ENCODE measurements around the gene TCEA3.

The TCEA3 gene

DNA sequence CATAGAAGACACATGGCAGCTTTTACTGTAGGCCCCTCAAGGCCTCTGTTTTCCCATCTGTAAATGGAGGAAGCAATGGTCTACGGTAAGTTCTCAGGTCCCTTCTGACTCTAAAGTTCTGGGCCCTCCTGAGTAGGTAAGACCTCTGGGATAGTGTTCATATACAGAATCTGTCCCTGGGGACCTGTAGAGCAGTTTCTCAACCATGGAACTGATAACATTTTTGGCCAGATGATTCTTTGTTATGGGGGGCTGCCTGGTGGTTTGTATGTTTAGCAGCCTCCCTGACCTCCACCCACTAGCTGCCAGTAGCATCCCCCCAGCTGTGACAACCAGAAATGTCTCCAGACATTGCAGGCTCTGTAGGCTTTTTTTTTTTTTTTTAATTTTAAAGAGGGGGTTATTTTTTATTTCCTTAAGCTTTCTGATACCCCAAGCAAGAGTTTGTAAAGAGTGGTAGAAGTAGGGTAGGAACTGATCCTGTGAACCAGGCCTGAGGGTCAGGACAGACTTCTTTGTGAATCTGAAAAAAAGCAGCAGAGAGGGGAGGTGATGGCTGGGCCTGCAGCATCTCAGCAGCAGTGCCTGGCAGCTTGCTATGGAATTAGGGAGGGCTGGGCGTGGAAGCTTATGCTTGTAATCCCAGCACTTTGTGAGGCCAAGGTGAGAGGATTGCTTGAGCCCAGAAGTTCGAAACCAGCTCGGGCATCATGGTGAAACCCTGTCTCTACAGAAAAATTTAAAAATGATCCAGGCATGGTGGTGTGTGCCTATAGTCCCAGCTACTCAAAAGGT is 20.2 kb upstream of the TCEA3 start:
- DNase-seq = no peak

DNA sequence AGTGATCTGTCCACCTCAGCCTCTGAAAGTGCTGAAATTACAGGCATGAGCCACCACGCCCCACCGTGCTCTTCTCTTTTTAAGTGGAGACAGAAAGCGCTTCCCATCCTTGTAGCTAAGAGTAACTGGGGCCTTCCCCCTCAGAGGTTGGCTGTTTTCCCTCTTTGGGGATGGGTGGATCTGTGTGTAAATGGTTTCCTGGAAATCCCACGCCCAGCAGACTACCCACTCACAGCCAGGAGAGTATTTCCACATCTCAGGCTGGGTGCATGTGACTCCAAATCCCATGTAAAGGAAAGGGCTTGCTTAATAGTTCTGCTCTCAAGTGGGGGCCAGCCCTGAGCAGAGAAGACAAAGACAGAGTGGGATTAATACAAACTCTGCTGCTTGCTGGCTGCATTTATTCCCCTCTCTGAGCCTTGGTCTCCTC is 19.6 kb upstream of the TCEA3 start:
- DNase-seq = no peak

DNA sequence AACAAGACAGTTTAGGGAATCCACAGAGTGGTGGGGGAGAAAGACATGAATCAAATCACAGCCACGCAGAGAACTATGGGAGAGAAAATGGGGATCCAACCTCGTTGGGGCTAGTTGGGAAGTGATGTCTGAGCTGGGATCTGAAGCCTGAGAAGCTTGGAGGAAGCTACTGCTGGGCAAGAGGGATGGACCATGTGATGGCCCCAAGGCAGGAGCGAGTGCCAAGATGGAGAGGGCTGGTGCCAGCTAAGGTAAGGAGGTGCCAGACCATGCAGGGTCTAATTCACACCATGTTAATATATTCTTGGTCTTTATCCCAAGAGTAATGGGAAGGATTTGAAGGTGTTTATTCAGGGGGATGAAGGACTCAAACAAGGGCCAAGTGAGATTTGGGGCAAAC is 18.2 kb upstream of the TCEA3 start:
- DNase-seq = no peak

DNA sequence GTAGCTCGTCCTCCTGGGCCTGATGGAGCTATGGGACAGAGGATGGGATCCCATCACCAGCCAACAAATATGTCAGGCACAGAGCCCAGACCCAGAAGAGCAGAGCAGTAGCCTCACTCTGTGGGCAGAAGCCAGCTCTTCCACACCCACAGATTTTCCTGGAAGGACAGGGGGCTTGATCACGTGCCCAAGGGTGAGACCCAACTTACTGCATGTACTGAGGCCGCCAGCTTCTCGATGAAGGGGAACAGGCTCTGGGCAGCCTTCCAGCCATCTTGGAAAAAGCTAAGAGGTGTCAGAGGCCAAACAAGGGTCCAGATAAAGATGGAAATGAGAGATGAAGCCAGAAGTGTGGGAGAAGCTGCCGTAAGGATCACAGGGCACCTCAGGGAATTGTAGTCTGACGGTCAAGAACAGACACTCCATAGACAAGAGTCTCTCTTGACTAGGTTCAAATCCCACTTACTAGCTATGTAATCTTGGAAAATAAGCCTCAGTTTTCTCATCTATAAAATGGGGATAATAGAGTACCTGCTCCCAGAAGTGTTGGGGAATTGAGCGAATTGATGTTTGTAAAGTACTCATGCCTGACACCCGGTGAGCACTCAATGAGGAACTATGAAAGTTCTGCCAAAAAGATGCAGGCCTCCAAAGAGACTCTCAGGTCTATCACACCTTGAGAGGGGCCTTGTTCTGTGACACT is 17.0 kb upstream of the TCEA3 start:
- DNase-seq = no peak

DNA sequence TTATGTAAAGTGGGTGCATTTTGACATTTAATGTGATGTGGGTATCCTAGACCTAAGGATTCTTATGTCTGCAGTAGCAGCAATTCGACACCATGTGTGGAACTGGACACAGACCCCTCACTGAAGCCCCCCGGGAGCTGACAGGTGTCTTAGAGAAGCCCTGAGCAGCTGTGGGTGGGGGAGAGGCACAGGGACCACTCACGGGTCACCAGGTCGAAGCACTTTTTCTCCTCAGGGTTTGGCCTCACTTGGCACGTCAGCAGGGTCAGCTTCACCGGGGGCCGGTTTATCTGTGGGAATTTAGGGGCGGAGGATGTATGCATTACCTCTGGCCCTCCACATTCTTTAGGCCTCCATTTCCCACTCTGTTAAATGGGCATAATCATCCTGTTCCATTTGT is 14.0 kb upstream of the TCEA3 start:
- DNase-seq = no peak

DNA sequence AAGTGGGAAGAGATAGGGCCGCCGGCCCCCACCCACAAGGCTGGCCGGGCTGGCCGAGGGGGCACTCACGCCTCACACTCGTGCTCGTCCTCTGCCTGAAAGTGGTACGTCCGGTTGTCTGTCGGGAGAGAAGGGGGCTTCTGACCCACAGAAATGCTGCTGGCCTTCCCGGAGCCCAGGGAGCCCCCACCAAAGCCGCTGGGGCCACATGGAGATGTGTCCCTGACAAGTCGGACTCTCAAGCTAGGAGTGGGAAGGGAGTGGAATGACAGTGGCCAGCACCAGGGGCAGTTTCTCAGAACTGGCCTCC is 12.8 kb upstream of the TCEA3 start:
- no peak for DNase-seq

DNA sequence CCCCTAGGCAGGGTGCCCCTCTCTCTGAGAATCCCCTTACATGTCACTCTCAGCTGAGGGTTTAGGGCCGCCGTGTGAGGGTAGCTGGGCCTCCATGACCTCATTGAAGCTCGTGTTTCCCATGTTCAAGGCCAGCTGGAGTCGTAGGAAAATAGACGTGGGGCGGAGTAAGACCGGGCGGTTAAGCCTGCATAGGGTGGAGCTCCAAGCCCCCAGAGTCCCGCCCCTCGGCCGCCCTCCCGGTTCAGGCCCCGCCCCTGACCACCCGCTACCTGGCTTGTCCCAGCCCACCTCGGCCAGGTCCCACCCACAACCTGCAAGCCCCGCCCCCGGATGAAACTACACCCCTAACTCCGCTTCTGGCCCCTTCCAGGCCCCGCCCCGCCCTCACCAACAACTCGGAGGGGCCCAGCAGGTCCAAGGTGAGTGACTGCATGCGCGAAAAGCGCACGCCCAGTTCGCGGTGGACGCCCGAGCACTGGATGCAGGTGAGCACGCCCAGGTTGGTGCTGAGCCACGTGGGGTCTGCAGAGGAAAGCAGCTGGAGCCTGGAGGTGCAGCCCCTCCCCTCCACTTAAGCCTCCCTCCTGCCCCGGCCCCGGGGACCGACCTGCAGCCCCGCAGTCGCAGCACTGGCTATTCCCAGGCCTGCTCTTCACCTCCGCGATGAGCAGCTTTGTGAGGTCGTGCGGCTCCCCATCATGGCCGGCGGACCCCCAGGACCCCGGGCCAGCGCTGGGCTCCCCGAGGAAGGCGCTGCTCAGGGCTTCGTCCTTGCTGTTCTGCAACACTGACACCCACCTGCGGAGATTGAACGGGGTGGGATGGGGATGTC is 12.2 kb upstream of the TCEA3 start:
- no peak for DNase-seq

DNA sequence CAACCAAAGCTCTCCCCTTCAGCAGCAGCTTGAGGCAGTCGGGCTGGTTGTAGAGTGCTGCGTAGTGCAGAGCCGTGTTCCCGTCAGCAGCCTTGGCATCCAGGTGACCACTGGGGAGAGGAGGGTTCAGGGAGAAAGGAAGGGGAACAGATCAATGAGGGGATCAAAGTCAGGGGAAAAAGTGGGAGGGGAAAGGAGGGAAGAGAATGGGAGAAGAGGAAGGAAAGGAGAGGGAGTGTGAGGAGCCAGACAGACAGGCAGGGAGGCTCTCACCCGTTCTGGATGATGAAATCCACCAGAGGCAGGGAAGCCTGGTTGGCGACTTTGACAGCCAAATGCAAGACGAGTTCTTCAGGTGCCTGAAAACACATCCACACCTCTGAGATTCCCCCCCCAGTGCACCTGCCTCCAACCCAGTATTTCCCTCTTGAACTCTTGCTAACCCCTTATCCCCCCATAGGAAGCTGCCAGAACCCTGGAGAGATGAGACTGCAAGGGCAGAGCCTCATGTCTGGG is 9.8 kb upstream of the TCEA3 start:
- DNase-seq = no peak

DNA sequence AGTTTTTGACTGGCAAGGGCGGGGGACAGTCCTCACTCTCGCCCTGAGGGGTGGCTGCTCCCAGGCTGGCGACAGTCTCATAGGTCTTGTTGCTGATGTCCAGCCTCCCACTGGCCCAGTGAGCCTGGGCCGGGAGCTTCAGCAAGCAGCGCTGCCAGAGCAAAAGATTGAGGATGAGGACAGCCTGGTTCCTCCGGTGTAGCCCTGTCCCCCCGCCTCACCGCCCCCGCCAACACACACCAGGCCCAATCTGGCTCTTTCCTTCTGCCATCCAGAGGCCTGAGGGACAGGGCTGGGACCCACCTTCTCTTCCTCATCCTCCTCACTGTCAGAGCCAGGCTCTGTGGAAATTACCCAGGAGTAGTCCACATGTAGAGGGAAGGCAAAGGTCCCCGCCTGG is 8.6 kb upstream of the TCEA3 start:
- no peak for DNase-seq

DNA sequence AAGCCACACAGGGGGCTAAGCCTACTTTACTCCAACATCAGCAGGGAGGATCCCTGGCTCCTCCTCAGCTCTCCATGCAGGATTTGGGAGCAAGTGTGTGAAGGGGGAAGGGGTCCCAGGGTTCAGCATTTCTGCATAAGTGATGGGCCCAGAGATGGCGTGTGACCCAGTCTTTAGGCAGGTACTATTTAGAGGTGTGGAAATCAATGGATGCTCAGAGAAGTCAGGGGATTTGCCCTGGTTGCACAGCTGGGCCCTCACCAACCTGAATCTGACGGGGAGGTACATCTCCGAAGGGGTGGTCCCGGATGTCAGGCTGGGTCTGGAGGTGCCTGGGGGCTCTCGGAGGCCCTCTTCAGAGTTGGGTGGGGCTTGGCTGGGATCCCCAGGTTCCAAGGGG is 6.9 kb upstream of the TCEA3 start:
- DNase-seq = no peak

DNA sequence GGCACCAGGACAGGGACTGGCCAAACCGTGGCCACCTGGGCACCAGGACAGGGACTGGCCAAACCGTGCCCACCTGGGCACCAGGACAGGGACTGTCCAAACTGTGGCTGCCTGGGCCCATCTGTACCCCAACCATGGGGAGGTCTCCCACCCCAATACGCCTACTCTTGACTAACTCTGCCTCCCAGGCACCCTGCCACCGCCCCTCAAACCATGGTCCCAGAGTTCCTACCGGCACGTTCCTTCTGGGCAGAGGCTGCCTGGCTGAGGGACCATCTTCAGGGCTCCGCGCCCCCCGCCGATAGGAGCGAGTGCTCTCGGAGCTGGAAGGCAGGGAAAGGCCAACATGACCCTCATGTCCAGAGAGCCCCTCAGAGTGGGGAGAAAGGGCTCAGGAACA is 6.3 kb upstream of the TCEA3 start:
- no peak for DNase-seq

DNA sequence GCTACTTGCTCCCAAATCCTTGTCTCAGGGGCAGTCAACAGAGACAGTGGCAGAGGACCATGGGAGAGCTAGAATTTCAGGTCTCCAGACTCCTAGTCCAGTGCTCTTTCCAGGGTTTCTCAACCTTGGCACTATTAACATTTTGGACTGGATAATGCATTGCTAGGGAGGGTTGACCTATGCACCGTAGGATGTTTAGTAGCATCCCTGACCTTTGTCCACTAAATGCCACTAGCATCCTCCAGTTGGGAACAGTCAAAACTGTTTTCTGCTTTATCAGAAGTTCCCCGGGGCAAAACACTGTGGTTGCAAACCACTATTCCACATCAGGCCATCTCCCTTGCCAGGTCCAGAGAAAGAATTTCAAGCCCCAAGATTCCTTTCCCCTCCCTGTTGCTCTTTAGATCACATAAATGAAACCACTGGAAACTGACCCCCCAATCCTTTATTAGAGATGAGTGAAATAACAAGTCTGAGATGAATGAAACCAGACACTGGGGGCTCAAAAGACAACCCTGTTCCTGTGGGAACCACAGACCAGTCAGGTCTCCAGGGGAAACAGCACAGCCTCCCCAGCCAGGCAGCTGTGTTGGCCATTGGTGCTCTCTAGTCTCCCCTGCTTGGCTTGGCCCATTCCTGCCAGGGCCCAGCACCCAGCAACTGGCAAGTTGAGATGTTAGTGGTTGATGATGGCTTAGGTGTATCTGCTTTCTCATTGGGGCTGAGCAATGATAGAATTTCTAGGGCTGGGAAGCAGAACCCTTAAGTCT is 3.8 kb upstream of the TCEA3 start:
- DNase-seq = no peak

DNA sequence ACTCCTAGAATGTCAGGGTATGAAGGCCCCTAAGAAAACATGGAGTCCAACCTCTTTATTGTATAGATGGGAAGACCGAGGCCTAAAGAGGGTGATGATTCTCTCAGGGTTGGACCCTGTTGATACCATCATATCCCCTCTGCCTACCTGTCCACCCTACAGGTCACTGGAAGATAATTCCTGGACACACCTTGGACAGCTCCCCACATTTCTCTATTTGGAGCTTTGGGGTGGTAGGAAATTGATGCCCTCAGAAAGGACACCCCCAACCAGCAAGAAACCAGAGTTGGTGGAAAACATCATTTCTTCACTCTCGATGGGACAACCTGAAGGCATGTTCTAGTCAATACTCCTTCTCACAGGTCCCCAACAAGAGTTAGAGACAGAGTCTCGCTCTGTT is 3.0 kb upstream of the TCEA3 start:
- DNase-seq = no peak

DNA sequence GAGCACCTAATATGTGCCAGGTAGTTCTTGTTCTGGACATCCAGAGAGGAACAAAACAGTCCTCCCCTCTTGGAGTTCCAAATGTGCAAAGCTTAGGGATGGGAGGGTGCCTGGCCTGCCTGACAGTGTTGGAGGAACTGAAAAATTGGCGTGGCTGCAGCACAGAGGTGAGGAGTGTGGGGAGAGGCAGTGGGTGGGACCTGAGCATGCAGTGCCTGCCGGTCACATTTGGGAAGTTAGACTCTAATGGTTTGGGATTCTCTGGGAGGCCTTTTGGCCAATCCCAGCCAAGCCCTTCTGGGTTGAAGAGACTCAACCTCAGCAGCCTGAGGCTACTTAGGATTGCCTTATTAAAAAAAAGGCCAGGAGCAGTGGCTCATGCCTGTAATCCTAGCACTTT is 2.3 kb upstream of the TCEA3 start:
- DNase-seq = no peak

DNA sequence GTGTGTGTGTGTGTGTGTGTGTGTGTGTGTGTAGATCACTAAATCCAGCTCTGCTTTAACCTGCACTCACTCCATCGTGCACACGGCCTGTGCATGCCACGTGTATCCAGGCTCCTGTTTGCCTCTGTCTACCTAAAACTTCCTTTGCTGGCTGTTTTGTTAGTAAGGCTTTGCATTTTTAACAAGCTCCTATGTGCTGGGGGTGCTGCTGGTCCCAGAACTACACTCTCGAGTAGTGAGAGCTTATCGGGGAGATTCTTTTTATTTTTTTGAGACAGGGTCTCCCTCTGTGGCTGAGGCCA is 596 bp upstream of the TCEA3 start:
- DNase-seq = no peak

DNA sequence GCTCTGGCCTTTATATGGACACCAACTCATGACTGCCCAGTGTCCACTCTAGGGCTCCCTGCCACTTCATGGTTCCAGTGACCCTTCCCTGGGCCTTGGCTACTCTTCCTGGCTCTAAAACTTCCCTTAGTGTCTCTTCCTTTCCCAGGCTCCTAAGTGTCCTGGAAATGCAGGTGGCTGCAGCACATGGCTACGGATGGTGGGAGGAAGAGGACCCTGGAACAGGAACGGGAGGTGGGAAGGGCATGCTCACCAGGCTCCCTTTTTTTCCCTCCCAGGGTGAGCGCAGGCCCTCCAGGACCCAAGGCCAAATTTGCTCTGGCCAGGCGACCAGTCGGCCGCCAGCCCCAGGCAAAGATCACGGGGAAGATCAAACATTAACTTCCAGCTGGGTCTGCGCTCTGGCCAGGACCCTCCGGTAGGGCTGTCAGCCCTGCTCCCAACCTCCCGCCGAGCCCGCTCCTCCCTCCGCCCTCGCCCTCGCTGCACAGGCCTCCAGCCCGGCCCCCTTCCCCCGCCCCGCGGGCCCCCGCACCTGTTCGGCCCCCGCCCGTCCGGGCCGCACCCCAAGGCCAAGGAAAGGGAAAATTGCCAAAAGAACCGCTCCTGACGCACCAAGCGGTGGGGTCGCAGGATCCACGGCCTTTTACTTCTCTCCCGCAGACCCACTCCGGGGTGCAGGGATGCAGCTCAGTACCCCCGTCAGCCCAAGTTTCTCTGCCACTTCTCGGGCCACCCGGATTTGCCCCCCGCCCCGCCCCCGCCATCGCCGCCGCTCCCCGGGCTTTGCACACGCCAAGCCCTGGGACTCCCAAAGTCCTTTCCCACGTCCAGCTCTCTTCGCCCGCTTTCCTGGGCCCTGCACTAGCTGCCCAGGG is 894 bp downstream of the TCEA3 start:
- DNase-seq = peak; percentile 18

DNA sequence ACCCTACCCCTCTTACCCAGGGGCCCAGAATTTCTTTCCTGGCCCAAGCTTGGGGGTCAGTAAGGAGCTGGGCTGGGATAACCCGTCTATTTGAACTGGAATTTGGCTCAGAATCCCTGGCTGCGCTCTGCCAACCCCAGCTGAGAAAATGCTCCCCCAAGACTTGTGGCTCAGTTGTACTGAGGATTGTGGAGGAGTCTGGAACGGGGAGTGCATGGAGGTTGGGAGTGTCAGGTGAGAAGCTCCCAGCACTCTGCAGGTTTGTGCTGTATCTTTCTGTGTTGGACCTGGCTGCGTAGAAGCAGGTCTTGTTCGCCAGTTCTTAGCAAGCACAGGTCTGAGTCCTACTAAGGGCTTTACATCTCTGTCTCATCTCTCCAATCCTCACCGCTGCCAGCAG is 1.6 kb downstream of the TCEA3 start:
- DNase-seq = no peak

DNA sequence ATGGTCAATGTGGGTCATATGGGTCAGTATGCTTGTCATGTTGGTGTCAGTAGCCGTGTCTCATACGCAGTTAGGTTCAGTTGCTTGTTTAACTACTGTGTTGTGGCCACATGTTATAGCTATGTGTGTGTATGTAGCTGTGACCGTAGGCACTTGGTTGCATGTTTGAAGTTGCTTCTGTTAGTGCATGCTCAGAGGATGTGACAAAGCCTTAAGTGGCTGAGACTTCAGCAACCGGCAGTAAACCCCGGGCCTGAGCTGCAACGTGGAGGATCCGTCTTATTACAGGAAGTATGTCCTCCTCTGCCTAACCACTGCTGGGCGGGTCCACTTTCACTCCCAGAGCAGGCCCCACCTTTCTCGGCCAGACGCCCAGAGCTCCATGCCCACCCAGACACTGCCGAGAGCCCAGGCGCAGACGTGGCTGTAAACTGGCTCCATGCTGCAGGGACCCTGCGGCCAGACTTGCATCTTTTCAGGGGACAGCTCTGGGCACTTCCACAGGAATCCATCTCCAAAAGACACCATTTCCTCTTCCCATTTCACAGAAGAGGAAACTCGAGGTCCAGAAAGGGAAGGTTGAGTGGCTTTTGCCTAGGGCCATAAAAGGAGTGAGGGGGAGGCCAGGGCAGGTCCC is 2.2 kb downstream of the TCEA3 start:
- DNase-seq = no peak

DNA sequence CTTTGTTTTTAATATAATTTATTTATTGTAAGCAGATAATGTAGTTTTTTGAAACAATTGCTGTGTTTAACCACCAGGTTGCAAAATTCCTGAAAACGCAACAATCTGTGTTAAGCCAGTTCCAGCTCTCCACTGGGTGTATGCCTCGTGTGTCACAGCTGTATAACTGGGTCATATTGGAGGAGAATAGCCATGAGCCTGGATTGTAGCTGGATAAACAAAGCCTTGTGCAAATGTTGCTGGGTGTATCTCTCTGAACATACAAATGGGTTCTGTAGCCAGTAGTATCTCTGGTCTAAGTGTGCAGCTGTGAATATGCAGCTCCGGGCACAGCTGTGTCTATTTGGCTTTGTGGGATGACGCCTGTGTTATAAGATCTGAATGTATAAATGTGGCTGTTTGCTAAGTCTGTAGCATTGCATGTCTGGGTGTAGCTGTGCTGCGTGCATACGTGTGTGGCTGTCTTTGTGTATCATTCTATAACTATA is 2.8 kb downstream of the TCEA3 start:
- no peak for DNase-seq

DNA sequence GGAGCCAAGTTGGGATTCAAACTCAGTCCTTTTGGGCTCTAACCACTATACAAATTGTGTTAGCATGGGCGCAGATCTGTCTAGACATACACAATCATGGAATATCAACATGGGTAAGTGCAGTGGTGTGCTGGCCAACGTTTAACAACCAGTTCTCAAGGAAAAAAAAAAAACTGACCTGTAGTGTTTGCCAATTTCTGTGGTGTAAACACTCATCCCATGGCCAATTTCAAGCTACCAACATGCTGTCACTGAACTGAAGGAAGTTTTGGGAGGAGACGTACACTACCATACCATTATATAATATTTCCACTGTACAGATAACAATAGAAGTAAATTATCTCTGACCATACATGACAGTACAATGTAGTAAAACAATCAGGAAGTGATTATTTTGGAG is 3.2 kb downstream of the TCEA3 start:
- no peak for DNase-seq

DNA sequence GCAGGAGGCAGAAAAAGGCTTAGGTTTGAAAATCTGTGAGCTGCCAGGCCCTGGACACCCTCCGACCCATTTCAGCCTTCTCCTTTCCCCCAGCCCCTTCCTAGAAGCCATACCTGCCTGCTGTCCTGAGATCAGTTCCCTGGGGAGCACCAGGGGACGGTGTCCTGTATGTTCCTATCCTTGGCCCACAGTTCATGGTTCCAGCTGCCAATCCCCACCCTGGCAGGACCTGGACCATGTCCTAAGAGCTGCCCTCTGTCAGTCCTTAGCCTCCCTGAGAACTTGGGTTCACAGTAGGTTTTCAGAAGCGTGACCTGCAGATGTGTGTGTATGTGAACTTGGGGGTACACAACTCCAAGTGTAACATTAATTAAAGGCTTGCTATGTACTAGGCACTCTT is 3.8 kb downstream of the TCEA3 start:
- DNase-seq = no peak

DNA sequence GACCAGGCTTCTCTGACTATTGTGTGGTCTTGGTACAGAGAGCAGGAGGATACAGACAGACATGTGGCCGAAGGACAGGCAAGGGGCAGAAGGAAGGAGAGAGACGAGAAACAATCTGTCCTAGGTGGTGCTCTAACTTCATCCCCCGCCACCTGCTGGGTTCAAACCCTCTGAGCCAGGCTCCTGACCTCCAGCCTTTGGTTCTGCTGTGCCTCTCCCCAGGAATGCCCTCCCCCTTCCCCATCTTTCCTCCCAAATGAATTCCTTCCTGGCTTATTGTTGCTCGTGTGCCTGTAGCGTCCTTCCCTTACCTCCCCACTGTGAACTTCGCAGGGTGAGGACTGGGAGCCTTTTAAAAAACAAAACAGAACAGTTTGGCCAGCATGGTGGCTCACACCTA is 5.4 kb downstream of the TCEA3 start:
- DNase-seq = no peak

Measured in NCI-H2171 (cell line).